ENCODE measurements around the gene CHRDL2.

- TF ChIP-seq, protein P1, sequence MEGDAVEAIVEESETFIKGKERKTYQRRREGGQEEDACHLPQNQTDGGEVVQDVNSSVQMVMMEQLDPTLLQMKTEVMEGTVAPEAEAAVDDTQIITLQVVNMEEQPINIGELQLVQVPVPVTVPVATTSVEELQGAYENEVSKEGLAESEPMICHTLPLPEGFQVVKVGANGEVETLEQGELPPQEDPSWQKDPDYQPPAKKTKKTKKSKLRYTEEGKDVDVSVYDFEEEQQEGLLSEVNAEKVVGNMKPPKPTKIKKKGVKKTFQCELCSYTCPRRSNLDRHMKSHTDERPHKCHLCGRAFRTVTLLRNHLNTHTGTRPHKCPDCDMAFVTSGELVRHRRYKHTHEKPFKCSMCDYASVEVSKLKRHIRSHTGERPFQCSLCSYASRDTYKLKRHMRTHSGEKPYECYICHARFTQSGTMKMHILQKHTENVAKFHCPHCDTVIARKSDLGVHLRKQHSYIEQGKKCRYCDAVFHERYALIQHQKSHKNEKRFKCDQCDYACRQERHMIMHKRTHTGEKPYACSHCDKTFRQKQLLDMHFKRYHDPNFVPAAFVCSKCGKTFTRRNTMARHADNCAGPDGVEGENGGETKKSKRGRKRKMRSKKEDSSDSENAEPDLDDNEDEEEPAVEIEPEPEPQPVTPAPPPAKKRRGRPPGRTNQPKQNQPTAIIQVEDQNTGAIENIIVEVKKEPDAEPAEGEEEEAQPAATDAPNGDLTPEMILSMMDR (IDR thresholded peaks at IDR 0.05): no peak
- TF ChIP-seq POLR2A (IDR thresholded peaks at IDR 0.05): no peak
- TF ChIP-seq EP300 (IDR thresholded peaks at IDR 0.05): no peak
- no peak for TF ChIP-seq POLR2AphosphoS5 (IDR thresholded peaks at IDR 0.05)
These were observed 18.1 kb upstream of the CHRDL2 start for GRCh38 chr11:74749127-74749964.
